RWPE2 (cell line): ENCODE data around the gene KRT35.

ENCODE experiments used
- ATAC-seq: fragments of 200-7000 bp; cut with Tn5 transposase; 3 replicates; pipeline ENCODE4 v1.9.1; 2021; ENCODE audit warnings: low read depth
- DNase-seq: peaks from one replicate; pipeline ENCODE4 v3.0.0-alpha.2; 2020; ENCODE audit warnings: low spot score
- H3K27ac ChIP-seq: fragments of 450-650 bp; 2 replicates; pipeline ENCODE4 v1.5.1; 2017; ENCODE audit warnings: mild to moderate bottlenecking; ENCODE audit not compliant: poor library complexity, severe bottlenecking
- H3K27me3 ChIP-seq: fragments of 250-450 bp; sonication (Bioruptor Pico); 2 replicates; pipeline ENCODE4 v1.5.1; 2021; ENCODE audit warnings: mild to moderate bottlenecking, moderate library complexity; ENCODE audit not compliant: insufficient read depth, poor library complexity, severe bottlenecking
- H3K36me3 ChIP-seq: fragments of 250-450 bp; sonication (Bioruptor Pico); 2 replicates; pipeline ENCODE4 v1.5.1; 2020; ENCODE audit warnings: low read depth, mild to moderate bottlenecking, moderate library complexity
- H3K4me1 ChIP-seq: fragments of 250-450 bp; sonication (Bioruptor Pico); 2 replicates; pipeline ENCODE4 v1.5.1; 2021; ENCODE audit warnings: mild to moderate bottlenecking, moderate library complexity; ENCODE audit not compliant: insufficient read depth, poor library complexity, severe bottlenecking
- H3K4me3 ChIP-seq: fragments of 250-450 bp; sonication (Bioruptor Pico); 2 replicates; pipeline ENCODE4 v1.5.1; 2021; ENCODE audit warnings: mild to moderate bottlenecking, moderate library complexity; ENCODE audit not compliant: severe bottlenecking
- H3K9me3 ChIP-seq: fragments of 250-450 bp; sonication (Bioruptor Pico); 2 replicates; pipeline ENCODE4 v1.5.1; 2021; ENCODE audit warnings: mild to moderate bottlenecking, moderate library complexity; ENCODE audit not compliant: severe bottlenecking
- CTCF ChIP-seq: fragments of 450-650 bp; IDR thresholded peaks from one replicate; pipeline ENCODE4 v1.5.1; 2017; ENCODE audit warnings: mild to moderate bottlenecking, moderate library complexity; ENCODE audit not compliant: poor library complexity, severe bottlenecking

Gene KRT35

DNA sequence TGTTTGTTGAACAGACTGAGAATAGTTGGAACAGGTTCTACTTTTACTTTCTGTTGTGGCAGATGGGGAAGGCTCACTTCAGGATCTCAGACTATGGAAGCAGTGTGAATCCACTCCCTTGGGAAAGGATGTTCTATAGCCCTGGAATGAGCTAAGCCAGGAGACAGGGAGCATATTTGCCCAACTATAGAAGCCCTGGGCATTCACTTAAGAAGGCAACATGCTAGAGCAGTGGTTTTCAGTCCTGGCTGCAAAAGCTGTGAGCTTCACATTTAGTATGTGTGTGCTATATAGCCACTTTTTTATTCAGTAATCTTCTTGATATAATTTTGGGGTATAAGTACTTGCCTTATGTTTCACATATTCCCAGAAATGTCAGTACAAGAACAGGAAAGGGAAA, 12.6 kb downstream of the KRT35 start:
- Histone ChIP-seq H3K9me3 (no peaks in the 10 kb centered on the region), H3K27ac (no peak overlapping the region), H3K4me1 (peaks cover 10% of the 10 kb centered on the region), H3K27me3 (no peaks in the 10 kb centered on the region), H3K4me3 (no peak overlapping the region), H3K36me3 (no peaks in the 10 kb centered on the region)
- TF ChIP-seq CTCF, result no peak
- no peak for DNase-seq
- no peak for ATAC-seq

DNA sequence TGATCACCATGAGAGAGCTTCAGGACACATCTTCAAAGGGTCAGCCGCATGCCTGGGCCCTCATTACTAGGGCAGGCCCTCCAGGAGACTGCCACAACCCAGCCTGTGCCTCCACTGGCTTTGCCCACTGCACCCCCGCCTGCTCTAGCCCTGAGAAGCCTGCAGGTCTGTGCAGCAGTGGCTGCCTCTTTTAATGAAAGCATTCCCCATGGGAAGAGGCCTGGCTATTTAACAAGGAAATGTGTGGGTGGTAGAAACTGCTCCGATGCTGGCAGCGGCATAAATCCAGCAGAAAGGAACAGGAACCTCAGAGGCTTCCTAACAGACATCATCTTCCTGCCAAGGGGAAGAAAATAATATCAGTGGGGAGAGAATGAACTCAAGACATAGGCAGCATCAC, 13.4 kb downstream of the KRT35 start:
- ATAC-seq (no peak), DNase-seq (no peak)
- no peaks in the 10 kb centered on the region for H3K36me3 ChIP-seq
- TF ChIP-seq CTCF, result no peak
- no peak overlapping the region for H3K4me3 ChIP-seq
- H3K27ac ChIP-seq, result no peak overlapping the region
- H3K4me1 ChIP-seq, result peaks cover 10% of the 10 kb centered on the region
- H3K9me3 ChIP-seq, result no peaks in the 10 kb centered on the region
- H3K27me3 ChIP-seq, result no peaks in the 10 kb centered on the region

DNA sequence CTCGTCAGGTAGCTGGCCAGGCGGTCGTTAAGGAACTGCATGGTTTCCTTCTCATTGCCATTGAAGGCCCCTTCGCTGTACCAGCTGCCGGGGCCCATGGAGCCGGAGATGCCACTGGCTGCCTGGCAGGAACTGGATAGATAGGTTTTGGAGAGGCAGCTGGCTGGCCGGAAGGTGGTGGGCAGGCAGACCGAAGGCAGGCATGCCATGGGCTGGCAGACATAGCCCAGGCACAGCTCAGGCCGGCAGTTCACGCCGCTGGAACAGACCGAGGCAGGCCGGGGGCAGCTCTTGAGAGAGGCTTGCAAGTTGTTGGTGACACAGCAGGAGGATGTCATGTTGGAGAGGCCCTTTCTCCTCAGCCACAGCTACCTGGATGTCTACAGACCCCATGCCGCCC, 14.0 kb downstream of the KRT35 start, which contains the start of gene KRT32:
Gene KRT32, minus strand, starts transcription at position 399 of the 400 bp plus-strand sequence. Its CDS starts 61 bp downstream, at position 338.
- no peaks in the 10 kb centered on the region for H3K27me3 ChIP-seq
- H3K4me1 ChIP-seq, result peaks cover 10% of the 10 kb centered on the region
- no peak for TF ChIP-seq CTCF
- DNase-seq, result no peak
- H3K4me3 ChIP-seq, result no peak within 1 kb of the TSS
- H3K9me3 ChIP-seq, result no peaks in the 10 kb centered on the region
- H3K27ac ChIP-seq, result no peak within 1 kb of the TSS
- no peak for ATAC-seq
- no peaks in the 10 kb centered on the region for H3K36me3 ChIP-seq

- no peak overlapping the region for H3K27ac ChIP-seq
- TF ChIP-seq CTCF, result no peak
Observed at GRCh38 chr17:41464682-41465081, 16.3 kb downstream of the KRT35 start.

GRCh38 chr17:41464173-41464572, 16.8 kb downstream of the KRT35 start:
- Histone ChIP-seq H3K27ac (no peak overlapping the region), H3K27me3 (no peaks in the 10 kb centered on the region), H3K4me1 (peaks cover 10% of the 10 kb centered on the region), H3K36me3 (no peaks in the 10 kb centered on the region), H3K9me3 (no peaks in the 10 kb centered on the region), H3K4me3 (no peak overlapping the region)
- no peak for TF ChIP-seq CTCF
- ATAC-seq, result no peak
- no peak for DNase-seq

More at GRCh38 chr17:41464682-41465081, 16.3 kb downstream of the KRT35 start:
- H3K9me3 ChIP-seq, result no peaks in the 10 kb centered on the region
- no peaks in the 10 kb centered on the region for H3K27me3 ChIP-seq
- H3K4me1 ChIP-seq, result peaks cover 10% of the 10 kb centered on the region
- H3K36me3 ChIP-seq, result no peaks in the 10 kb centered on the region
- no peak overlapping the region for H3K4me3 ChIP-seq
- DNase-seq, result peak; percentile 87
- ATAC-seq, result peak; percentile 97
